ENCODE data around the gene RTN4IP1. TPM values are rescaled to one million over a fixed set of nuclear protein-coding genes. Genes with fewer than 3 reads are reported as not detected.

The RTN4IP1 gene
- 4.7 and 6.7 TPM in 2 replicates for total RNA-seq

GRCh38 chr6:106629103-106629858, at the start of gene RTN4IP1, which contains the start of gene QRSL1:
TSS of gene RTN4IP1 (minus strand) at chr6:106629498. CDS start at chr6:106629021, 477 bp downstream.
TSS of gene QRSL1 (plus strand) at chr6:106629578. CDS start at chr6:106629682, 104 bp downstream.

Other genes starting within 250 kb of the RTN4IP1 start
- 6.9 and 8.6 TPM in 2 replicates for gene QRSL1, start 80 bp upstream of the RTN4IP1 start, total RNA-seq